Prostate gland (tissue), 2 donors: Measurements from ENCODE around the gene SLIT3. TPM values are rescaled to one million over a fixed set of nuclear protein-coding genes. Genes with fewer than 3 reads are reported as not detected.

ENCODE experiments used
- DNase-seq: peaks from one replicate; pipeline ENCODE4 v3.0.0-alpha.2; 2019; ENCODE audit warnings: low spot score
- H3K27ac ChIP-seq, 2 donors: fragments of 200-600 bp; sonication (generic); 2 replicates each; pipeline ENCODE4 v1.5.1; 2017 to 2019
- H3K27me3 ChIP-seq: fragments of 200-600 bp; sonication (generic); replicated peaks from 2 replicates; pipeline ENCODE4 v1.5.1; 2019; ENCODE audit not compliant: insufficient read depth
- H3K36me3 ChIP-seq, 2 donors: fragments of 200-600 bp; sonication (generic); 1 replicate in 1 of 2; 2 replicates in 1 of 2; pipeline versions ENCODE4 v1.5.1 to v1.8.1; 2017 to 2019
- H3K4me1 ChIP-seq: fragments of 200-600 bp; sonication (generic); replicated peaks from 2 replicates; pipeline ENCODE4 v1.5.1; 2019
- H3K4me3 ChIP-seq, 2 donors: fragments of 200-600 bp; sonication (generic); 2 replicates each; pipeline ENCODE4 v1.5.1; 2017 to 2019
- H3K9me3 ChIP-seq: fragments of 200-600 bp; sonication (generic); 2 replicates; pipeline ENCODE4 v1.5.1; 2017
- CTCF ChIP-seq, 4 experiments: fragments of 200-600 bp in 2 of 4; fragments of 450-650 bp in 2 of 4; sonication (generic) in 2 of 4; IDR thresholded peaks; 1 replicate in 3 of 4; 2 replicates in 1 of 4; pipeline ENCODE4 v1.5.1; 2016 to 2019; ENCODE audit warnings: antibody characterized with exemption in 4 of 4, mild to moderate bottlenecking in 2 of 4, moderate library complexity in 2 of 4
- POLR2A ChIP-seq: fragments of 450-650 bp; IDR thresholded peaks from one replicate; pipeline ENCODE4 v1.6.1; 2016; ENCODE audit warnings: antibody characterized with exemption, mild to moderate bottlenecking
- POLR2AphosphoS5 ChIP-seq: sonication (generic); formaldehyde crosslinking; IDR thresholded peaks from one replicate; pipeline ENCODE4 v1.6.1; 2017; ENCODE audit warnings: antibody characterized with exemption
- WGBS: methylation state at CpG from one replicate; pipeline ENCODE4 v1.1.5; 2018; 5-methylcytosine and 5-hydroxymethylcytosine counted together
- intact Hi-C: fragments of 100-400 bp; cut with DNase I; formaldehyde crosslinking; loops from one replicate; pipeline ENCODE4 v1.14.2; 2022
- total RNA-seq, 2 donors: library from RNA; depleted of rRNA; stranded (reverse); fragments of >200 nt; gene quantifications; one replicate each; pipeline ENCODE4 v1.1.0, GENCODE V29; 2016

Gene SLIT3
- total RNA-seq, 2 donors from 2014 or later = 8.3 TPM

GRCh38 chr5:169050146-169050571, 250.8 kb downstream of the SLIT3 start:
- TF ChIP-seq CTCF (IDR thresholded peaks at IDR 0.05) (no peak), POLR2AphosphoS5 (peak; percentile 88)
- Histone ChIP-seq H3K36me3 (no peaks in the 10 kb centered on the region), H3K4me3 (no peak overlapping the region), H3K27ac (no peak overlapping the region), H3K4me1 (peaks cover 3% of the 10 kb centered on the region), H3K27me3 (no peaks in the 10 kb centered on the region), H3K9me3 (no peaks in the 10 kb centered on the region)
- intact Hi-C loops = no loop called here
- DNase-seq = peak; percentile 89
- WGBS = 14% methylated on average over 2 of the region's 2 CpGs

GRCh38 chr5:169049712-169050111, 251.2 kb downstream of the SLIT3 start:
- TF ChIP-seq CTCF (IDR thresholded peaks at IDR 0.05) = no peak
- TF ChIP-seq POLR2AphosphoS5 = no peak
- no peak for TF ChIP-seq POLR2A
- peaks cover 3% of the 10 kb centered on the region for H3K4me1 ChIP-seq
- no peak overlapping the region for H3K4me3 ChIP-seq
- 63% methylated on average over 2 of the region's 2 CpGs for WGBS
- no peaks in the 10 kb centered on the region for H3K9me3 ChIP-seq
- no peak overlapping the region for H3K27ac ChIP-seq
- no peaks in the 10 kb centered on the region for H3K27me3 ChIP-seq
- H3K36me3 ChIP-seq = no peaks in the 10 kb centered on the region
- DNase-seq = no peak
- intact Hi-C loops = no loop called here

- Histone ChIP-seq H3K27me3 (no peaks in the 10 kb centered on the region), H3K27ac (no peak overlapping the region), H3K9me3 (no peaks in the 10 kb centered on the region), H3K36me3 (no peaks in the 10 kb centered on the region), H3K4me1 (peaks cover 3% of the 10 kb centered on the region), H3K4me3 (no peak overlapping the region)
- no peak for DNase-seq
- intact Hi-C loops = no loop called here
- TF ChIP-seq POLR2AphosphoS5 = no peak
- TF ChIP-seq POLR2A = no peak
- TF ChIP-seq CTCF (IDR thresholded peaks at IDR 0.05) = no peak
- WGBS = 95% methylated on average over 14 of the region's 14 CpGs
These were observed 252.5 kb downstream of the SLIT3 start for GRCh38 chr5:169048181-169049125.

- no peaks in the 10 kb centered on the region for H3K27me3 ChIP-seq
- WGBS = 87% methylated on average over 6 of the region's 6 CpGs
- intact Hi-C loops = no loop called here
- H3K4me1 ChIP-seq = peaks cover 2% of the 10 kb centered on the region
- TF ChIP-seq POLR2AphosphoS5 = no peak
- TF ChIP-seq POLR2A = no peak
- TF ChIP-seq CTCF (IDR thresholded peaks at IDR 0.05) = no peak
- DNase-seq = no peak
- H3K4me3 ChIP-seq = no peak overlapping the region
- H3K27ac ChIP-seq = no peak overlapping the region
- no peaks in the 10 kb centered on the region for H3K9me3 ChIP-seq
- no peaks in the 10 kb centered on the region for H3K36me3 ChIP-seq
These were observed 256.0 kb downstream of the SLIT3 start for GRCh38 chr5:169044962-169045361.

- H3K4me3 ChIP-seq = no peak overlapping the region
- H3K36me3 ChIP-seq = no peaks in the 10 kb centered on the region
- DNase-seq = no peak
- no peaks in the 10 kb centered on the region for H3K4me1 ChIP-seq
- no peaks in the 10 kb centered on the region for H3K27me3 ChIP-seq
- intact Hi-C loops = no loop called here
- no peak overlapping the region for H3K27ac ChIP-seq
- no peaks in the 10 kb centered on the region for H3K9me3 ChIP-seq
- 93% methylated on average over 7 of the region's 7 CpGs for WGBS
- no peak for TF ChIP-seq POLR2A
- TF ChIP-seq POLR2AphosphoS5 = no peak
- TF ChIP-seq CTCF (IDR thresholded peaks at IDR 0.05) = no peak
These were observed 259.8 kb downstream of the SLIT3 start for GRCh38 chr5:169041180-169041579.
